Endodermal cell (in vitro differentiated cells): Measurements from ENCODE around the gene SND1. TPM values are rescaled to one million over a fixed set of nuclear protein-coding genes. Genes with fewer than 3 reads are reported as not detected.
"Not testable (repeated sequence)": the region's sequence is repeated elsewhere in the genome, so short reads cannot be mapped to it uniquely, and the experiment has no call there.

Experiments
- DNase-seq: peaks from one replicate; pipeline ENCODE4 v3.0.0-alpha.2; 2017
- H3K27ac ChIP-seq: 2 replicates; pipeline ENCODE4 v1.5.1; 2013; ENCODE audit warnings: mild to moderate bottlenecking, low read depth, low read length, moderate library complexity
- H3K27me3 ChIP-seq: 2 replicates; pipeline ENCODE4 v1.6.1; 2013; ENCODE audit warnings: mild to moderate bottlenecking, low read length, moderate library complexity; ENCODE audit not compliant: insufficient read depth, control insufficient read depth, poor library complexity, severe bottlenecking
- H3K36me3 ChIP-seq: 2 replicates; pipeline ENCODE4 v1.7.0; 2013; ENCODE audit warnings: mild to moderate bottlenecking, low read length, moderate library complexity; ENCODE audit not compliant: control insufficient read depth, insufficient read depth
- H3K4me1 ChIP-seq: one replicate; pipeline ENCODE4 v1.7.0; 2013; ENCODE audit warnings: low read length; ENCODE audit not compliant: control insufficient read depth, insufficient read depth
- H3K4me3 ChIP-seq: 2 replicates; pipeline ENCODE4 v1.5.1; 2013; ENCODE audit warnings: mild to moderate bottlenecking, low read length, moderate library complexity
- H3K9ac ChIP-seq: 2 replicates; pipeline ENCODE4 v1.6.1; 2013; ENCODE audit warnings: mild to moderate bottlenecking, low read length, moderate library complexity; ENCODE audit not compliant: poor library complexity, severe bottlenecking; ENCODE audit errors: extremely low read depth
- H3K9me3 ChIP-seq: 2 replicates; pipeline ENCODE4 v1.6.1; 2013; ENCODE audit warnings: mild to moderate bottlenecking, low read length, moderate library complexity; ENCODE audit not compliant: control insufficient read depth
- H3K27ac Mint-ChIP-seq: 2 replicates; pipeline ENCODE4 v1.8.0; 2020; ENCODE audit warnings: mixed read lengths
- H3K27me3 Mint-ChIP-seq: 2 replicates; pipeline ENCODE4 v1.8.0; 2021; ENCODE audit warnings: mild to moderate bottlenecking, mixed read lengths; ENCODE audit not compliant: insufficient read depth
- H3K36me3 Mint-ChIP-seq: 2 replicates; pipeline ENCODE4 v1.8.0; 2020; ENCODE audit warnings: low read depth, mixed read lengths
- H3K4me1 Mint-ChIP-seq: 2 replicates; pipeline ENCODE4 v1.8.0; 2020; ENCODE audit warnings: mixed read lengths
- H3K4me3 Mint-ChIP-seq: 2 replicates; pipeline ENCODE4 v1.8.0; 2020; ENCODE audit warnings: mild to moderate bottlenecking, moderate library complexity, mixed read lengths
- H3K9me3 Mint-ChIP-seq: 2 replicates; pipeline ENCODE4 v1.8.0; 2020; ENCODE audit warnings: mild to moderate bottlenecking, mixed read lengths
- WGBS, 2 experiments: methylation state at CpG; one replicate each; pipeline versions ENCODE4 v1.1.5 to v1.1.7; 2013; ENCODE audit warnings: missing lambda C conversion rate in 2 of 2, mixed read lengths in 1 of 2; ENCODE audit not compliant: insufficient coverage in 1 of 2, insufficient read length in 1 of 2; 5-methylcytosine and 5-hydroxymethylcytosine counted together
- total RNA-seq, 2 donors: library from RNA; stranded (reverse); fragmentation: NEBNext Ultra II Directional in 1 of 2; extraction: Animal tissue kit (Norgen Biotek cat#: 25700) in 1 of 2; gene quantifications; 2 replicates in 1 of 2; 3 replicates in 1 of 2; pipeline ENCODE4 v1.2.1, GENCODE V29; 2021
- TF ChIP-seq, protein P1 (sequence below): fragments of 200-600 bp; sonication (generic); conservative IDR thresholded peaks from 2 replicates; pipeline ENCODE4 v1.5.0; 2021; ENCODE audit warnings: antibody characterized with exemption, mild to moderate bottlenecking

The SND1 gene
- total RNA-seq, 2 donors from 2014 or later: 240 to 267 TPM

DNA sequence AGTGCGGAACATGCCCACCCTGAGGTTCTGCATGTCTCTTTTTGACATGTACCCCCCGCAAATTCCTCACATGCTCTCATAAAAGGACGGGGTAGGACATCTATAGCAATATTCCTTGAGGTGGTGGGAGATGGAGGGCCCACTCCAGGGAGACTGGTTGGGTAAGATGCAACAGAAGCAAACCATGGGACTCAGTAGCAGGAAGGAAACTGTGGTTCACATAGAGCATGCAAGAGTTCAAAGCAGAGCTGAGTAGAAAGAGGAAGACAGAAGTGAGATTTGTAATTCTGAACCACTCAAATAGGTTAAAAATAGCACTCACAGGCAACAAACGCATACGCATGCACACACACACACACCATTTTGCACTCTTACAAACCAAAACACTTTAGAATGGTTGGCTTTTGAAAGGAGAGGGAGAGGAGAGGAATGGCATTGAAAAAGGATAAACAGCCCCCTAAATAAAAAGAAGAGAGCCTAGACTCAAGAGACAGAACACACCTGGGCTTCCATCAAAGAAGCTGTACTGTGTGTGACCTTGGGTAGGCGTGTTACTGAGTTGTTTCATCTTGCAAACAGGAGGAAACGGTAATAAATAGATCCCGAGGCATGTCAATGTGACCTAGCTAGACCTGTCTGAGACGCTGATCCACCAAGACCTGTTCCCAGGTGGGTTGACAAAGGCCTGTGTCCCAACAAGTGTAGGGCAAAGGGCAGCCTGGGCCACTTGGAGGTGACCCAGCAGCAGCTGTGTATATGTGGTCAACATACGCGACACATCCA lies 456.8 kb downstream of the SND1 start:
- H3K4me3 Mint-ChIP-seq: no peak overlapping the region
- peaks cover 79% of the 10 kb centered on the region for H3K27me3 Mint-ChIP-seq
- Histone ChIP-seq H3K27ac (no peak overlapping the region), H3K36me3 (no peaks in the 10 kb centered on the region), H3K4me3 (no peak overlapping the region), H3K9me3 (no peaks in the 10 kb centered on the region), H3K4me1 (no peaks in the 10 kb centered on the region), H3K9ac (no peak overlapping the region), H3K27me3 (peaks cover 38% of the 10 kb centered on the region)
- no peak for DNase-seq
- H3K4me1 Mint-ChIP-seq: peaks cover 2% of the 10 kb centered on the region
- WGBS, 2 experiments: 89 to 95% methylated on average over 7 to 9 of the region's 11 CpGs
- no peak overlapping the region for H3K27ac Mint-ChIP-seq
- TF ChIP-seq, protein P1, sequence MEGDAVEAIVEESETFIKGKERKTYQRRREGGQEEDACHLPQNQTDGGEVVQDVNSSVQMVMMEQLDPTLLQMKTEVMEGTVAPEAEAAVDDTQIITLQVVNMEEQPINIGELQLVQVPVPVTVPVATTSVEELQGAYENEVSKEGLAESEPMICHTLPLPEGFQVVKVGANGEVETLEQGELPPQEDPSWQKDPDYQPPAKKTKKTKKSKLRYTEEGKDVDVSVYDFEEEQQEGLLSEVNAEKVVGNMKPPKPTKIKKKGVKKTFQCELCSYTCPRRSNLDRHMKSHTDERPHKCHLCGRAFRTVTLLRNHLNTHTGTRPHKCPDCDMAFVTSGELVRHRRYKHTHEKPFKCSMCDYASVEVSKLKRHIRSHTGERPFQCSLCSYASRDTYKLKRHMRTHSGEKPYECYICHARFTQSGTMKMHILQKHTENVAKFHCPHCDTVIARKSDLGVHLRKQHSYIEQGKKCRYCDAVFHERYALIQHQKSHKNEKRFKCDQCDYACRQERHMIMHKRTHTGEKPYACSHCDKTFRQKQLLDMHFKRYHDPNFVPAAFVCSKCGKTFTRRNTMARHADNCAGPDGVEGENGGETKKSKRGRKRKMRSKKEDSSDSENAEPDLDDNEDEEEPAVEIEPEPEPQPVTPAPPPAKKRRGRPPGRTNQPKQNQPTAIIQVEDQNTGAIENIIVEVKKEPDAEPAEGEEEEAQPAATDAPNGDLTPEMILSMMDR: no peak
- no peaks in the 10 kb centered on the region for H3K36me3 Mint-ChIP-seq
- peaks cover 7% of the 10 kb centered on the region for H3K9me3 Mint-ChIP-seq

DNA sequence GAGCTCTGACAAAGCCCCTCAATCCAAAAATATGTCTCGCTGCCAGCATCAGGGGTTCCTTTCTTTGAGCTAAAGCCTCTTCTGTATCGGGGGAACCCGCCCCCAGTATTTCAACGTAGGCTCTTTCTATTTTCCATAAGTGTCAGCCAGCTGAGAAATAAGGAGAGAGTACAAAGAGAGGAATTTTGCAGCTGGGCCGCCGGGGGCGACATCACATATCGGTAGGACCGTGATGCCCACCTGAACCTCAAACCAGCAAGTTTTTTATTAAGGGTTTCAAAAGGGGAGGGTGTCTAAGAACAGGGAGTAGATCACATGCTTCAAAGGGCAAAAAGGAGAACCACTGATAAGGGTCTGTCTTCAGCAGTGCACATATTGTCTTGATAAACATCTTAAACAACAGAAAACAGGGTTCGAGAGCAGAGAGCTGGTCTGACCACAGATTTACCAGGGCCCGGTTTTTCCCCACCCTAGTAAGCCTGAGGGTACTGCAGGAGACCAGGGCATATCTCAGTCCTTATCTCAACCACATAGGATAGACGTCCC lies 457.5 kb downstream of the SND1 start:
- H3K9me3 Mint-ChIP-seq, H3K9me3 ChIP-seq, H3K36me3 Mint-ChIP-seq, H3K4me3 Mint-ChIP-seq, H3K4me1 ChIP-seq, H3K36me3 ChIP-seq, H3K4me1 Mint-ChIP-seq, H3K9ac ChIP-seq, H3K27ac Mint-ChIP-seq, H3K4me3 ChIP-seq, DNase-seq, H3K27ac ChIP-seq: not testable (repeated sequence)
- TF ChIP-seq, protein P1: peak; percentile 20
- 89% methylated on average over 11 to 12 of the region's 12 CpGs for WGBS, 2 experiments
- peaks cover 38% of the 10 kb centered on the region for H3K27me3 ChIP-seq
- H3K27me3 Mint-ChIP-seq: peaks cover 80% of the 10 kb centered on the region

DNA sequence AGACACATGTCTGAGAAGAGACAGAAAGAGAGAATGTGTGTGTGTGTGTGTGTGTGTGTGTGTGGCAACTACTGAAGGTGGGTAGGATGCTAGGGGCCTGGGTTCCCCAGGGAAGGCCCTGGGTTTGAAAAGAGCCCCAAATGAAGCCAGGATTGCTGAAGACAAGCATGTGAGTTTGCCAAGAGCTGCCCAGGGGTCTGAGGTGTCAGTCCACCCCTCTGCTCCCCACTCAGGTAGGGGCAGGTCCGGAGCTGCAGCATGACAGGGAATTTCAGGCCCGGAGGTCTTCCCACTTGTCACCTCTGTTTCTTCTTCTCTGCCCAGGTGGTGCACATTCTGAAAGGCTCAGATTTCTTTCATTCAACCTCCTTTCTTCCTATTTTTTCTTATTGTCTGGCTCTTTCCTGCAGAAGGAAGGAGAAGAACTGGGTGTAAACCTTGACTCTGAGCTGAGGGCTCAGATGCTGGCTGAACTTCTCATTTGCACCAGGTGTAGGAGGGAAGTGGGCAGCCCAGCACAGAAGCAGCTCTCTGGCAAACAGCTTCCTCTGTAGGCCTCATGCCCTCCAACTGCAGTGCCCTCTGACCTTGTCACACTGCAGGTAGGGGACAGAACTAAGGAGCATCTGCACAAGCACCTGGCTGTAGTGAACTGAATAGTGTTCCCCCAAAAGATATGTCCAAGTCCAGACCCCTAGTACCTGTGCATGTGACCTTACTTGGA lies 458.8 kb downstream of the SND1 start:
- no peaks in the 10 kb centered on the region for H3K4me1 ChIP-seq
- H3K27me3 Mint-ChIP-seq: peaks cover 78% of the 10 kb centered on the region
- 94% methylated on average over 2 of the region's 2 CpGs; no CpG with 5 or more reads in 1 of the 2 experiments for WGBS, 2 experiments
- H3K36me3 ChIP-seq: no peaks in the 10 kb centered on the region
- H3K9me3 Mint-ChIP-seq: peaks cover 7% of the 10 kb centered on the region
- H3K9ac ChIP-seq: no peak overlapping the region
- H3K4me1 Mint-ChIP-seq: no peaks in the 10 kb centered on the region
- no peaks in the 10 kb centered on the region for H3K36me3 Mint-ChIP-seq
- H3K27ac ChIP-seq: no peak overlapping the region
- TF ChIP-seq, protein P1: no peak
- no peak for DNase-seq
- H3K27ac Mint-ChIP-seq: no peak overlapping the region
- no peak overlapping the region for H3K4me3 Mint-ChIP-seq
- peaks cover 37% of the 10 kb centered on the region for H3K27me3 ChIP-seq
- H3K4me3 ChIP-seq: no peak overlapping the region
- H3K9me3 ChIP-seq: no peaks in the 10 kb centered on the region
